ENCODE data around the gene LMAN1.

The LMAN1 gene

DNA sequence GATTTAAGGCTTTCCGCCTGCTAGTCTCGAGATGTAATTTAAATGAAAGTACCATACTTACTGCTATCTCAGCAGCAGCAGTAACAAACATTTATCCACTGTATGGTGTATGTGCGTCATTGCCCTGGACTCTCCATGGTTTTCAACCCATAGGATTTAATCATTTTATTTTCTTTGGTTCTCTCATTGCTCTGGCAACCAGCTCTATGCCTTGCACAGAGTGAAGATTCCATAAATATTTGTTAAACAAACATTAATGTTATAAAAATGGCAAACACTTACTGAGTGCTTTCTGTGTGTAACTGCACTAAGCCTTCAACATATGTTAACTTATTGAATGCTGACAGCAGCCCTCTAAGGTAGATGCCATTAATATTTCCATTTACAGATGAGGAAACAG, 1.3 kb upstream of the LMAN1 start:
- no peak for DNase-seq (ENCODE audit: low spot score)

DNA sequence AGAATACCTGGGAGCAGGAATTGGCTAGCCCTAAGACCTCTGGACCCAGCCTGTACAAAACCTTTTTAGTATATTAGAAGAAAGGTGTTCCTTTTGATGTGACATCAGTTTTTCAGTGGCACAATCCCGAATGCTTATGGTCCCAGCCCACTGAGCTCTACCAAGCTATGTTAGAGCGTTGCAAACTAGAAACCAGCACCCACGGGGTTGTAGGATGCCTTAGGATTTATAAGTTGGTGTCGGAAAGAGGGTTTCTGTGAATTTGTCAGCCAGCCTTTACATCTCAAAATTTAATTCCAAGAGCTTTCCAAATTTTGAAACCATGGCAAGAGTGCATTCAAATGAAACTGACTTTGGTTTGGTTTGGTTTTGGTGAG, 499 bp upstream of the LMAN1 start:
- no peak for DNase-seq (ENCODE audit: low spot score)

DNA sequence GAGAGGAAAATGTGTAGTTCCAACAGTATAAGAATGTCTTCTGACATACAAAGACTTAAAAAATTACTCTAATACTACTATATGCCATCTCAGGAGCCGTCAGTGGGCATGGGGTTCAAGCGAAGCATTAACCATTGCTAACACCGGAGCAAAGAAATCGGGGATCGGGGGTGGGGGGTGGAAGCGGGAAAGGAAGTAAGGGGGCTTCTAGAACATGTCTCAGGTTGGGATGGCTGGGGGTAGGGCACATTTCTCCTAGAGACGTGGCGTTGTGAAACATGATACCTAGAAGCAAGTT, 702 bp downstream of the LMAN1 start:
- no peak for DNase-seq (ENCODE audit: low spot score)

DNA sequence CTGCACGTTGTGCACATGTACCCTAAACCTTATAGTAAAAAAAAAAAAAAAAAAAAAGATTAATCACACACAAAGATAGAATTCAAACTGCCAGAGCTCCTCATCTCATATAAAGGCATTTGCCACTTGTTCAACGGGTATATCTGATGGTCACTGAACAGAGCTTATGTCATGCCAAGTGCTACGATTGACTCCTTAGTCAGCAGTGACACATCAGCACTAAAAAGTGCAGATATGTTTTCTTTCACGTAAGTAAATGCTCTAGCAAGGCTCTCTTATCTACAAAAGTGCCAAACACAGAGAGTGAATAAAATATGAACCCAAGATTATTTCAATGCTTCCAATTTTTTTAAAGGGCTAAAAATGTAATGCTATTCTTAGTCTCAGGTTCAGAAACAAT, 1.1 kb downstream of the LMAN1 start:
- DNase-seq (ENCODE audit: low spot score) = peak; percentile 31

DNA sequence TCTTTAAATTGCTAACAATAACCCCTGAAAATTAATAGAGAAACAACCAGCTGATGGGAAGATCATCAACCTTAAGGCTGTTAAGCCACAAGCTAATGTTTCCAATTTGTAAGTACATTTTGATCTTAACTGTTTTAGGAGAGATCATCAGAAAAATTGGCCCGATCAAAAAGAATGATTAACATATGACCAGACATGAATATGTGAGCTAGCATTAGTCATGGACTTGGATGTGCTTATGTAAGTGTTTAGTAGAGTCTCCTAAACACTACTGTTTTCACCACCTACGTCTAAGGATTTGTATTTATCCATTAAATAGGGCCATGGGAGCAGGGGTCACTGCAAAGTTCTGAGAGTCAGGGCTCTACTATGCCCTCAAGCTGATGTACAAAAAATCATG, 4.3 kb downstream of the LMAN1 start:
- DNase-seq (ENCODE audit: low spot score) = no peak

DNA sequence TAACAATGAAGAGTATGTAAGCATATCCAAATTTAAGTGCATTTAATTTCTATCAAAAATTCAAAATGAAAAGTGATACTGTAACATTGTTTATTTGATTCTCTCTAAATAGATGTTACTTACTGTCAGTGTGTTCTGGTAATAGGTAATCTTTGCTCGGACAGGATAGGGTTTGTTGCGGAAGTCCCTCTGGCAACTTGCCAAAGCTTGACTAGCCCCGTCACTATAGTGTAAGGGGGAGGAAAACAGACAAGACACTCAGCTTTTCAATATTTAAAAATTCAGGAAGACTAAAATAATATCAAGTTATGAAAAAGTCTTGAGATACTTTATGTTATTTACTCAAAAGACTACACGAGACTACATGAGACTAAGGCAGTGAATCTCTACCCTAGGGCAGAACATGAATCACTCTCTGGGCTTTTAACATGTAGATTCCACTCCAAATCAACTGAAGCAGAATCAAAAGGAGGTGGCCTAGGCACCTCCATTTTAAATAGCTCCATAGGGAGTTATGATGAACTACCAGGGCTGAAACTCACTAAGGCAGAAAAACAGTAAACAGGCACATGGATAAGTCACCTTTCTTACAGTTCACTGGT, 5.9 kb downstream of the LMAN1 start:
- DNase-seq (ENCODE audit: low spot score) = no peak

DNA sequence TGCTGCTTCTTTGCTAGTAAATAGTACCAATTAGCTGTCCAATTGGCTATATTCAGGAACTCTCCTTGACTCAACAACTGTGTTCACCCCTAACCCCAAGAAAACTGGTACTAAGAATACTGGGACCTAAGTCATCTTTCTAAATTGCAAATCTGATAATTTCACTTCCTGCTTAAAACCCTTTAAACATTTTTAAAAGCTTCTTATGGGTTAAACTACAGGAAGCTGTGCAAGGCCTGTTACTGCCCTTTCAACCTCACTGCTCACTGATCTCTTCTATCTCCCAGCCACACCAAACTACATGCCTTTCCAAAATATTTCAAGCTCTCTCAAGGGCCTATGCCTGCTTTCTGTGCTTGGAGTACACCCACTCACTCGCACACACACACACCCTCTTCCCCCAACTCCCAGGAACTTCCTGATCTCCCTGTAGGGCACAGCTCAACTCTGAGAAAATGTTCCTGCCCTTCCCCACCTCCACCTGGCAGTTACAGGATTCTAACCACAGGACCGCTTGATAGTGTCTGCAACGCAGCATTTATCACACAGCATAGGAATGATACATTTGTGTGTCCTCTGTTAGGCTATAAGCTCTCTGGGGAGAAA, 6.7 kb downstream of the LMAN1 start:
- DNase-seq (ENCODE audit: low spot score) = no peak

DNA sequence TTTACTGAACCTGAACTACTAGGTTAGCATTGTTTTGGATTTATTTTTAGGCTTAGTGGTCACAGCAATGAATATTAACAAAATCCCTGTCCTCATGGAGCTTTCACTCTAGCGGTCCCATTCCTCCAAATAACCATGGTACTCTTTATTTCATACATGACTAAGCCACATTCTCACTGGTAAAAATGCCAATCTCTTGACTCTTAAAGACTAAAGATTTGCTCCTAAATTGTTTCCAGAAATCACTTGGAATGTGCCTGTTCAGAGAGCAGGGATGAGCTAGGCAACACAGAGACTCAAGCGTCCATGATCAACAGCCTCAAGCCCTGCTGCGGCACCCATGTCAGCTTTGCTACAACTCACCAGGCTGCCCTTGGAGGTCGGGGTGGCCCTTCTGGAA, 13.5 kb downstream of the LMAN1 start:
- DNase-seq (ENCODE audit: low spot score) = no peak

DNA sequence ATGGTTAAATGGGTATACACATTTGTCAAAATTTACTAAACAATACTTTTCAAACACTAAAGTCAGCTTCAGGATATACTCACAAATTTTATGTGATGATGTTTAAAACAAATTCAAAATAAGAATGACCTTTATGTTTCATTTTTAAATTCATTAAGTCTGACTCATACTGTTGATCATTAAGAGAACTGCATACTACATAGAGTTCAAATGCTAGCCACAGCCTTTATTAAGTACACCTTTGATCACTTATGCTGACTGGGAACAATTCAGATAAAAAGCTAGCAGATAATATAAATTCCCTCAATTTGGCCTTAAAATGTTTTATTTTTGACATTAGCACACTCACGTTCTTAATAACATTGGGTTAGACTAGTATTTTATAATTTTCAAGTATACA, 14.1 kb downstream of the LMAN1 start:
- no peak for DNase-seq (ENCODE audit: low spot score)

DNA sequence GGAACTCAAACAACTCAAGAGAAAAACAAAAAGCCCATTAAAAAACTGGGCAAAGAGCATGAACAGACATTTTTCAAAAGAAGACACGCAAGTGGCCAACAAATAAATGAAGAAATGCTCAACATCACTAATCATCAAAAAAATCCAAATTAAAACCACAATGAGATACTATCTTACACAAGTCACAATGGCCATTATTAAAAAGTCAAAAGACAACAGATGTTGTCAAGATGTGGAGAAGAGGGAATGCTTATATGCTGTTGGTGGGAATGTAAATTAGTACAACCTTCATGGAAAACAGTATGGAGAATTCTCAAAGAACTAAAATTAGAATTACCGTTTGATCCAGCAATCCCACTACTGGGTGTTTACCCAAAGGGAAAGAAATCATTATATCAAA, 15.1 kb downstream of the LMAN1 start:
- DNase-seq (ENCODE audit: low spot score) = no peak

DNA sequence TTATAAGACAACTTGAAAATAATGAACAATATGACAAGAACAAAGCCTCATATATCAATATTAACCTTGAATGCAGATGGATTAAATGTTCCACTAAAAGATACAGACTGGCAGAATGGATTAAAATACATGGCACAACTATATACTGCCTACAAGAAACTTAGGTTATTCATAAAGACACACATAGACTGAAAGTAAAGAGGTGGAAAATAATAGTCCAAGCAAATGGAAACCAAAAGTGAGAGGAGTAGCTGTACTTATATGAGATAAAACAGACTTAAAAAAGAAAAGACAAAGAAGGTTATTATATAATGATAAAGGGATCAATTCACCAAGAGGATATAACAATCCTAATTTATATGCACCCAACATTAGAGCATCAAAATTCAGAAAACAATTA, 18.2 kb downstream of the LMAN1 start:
- DNase-seq (ENCODE audit: low spot score) = no peak

DNA sequence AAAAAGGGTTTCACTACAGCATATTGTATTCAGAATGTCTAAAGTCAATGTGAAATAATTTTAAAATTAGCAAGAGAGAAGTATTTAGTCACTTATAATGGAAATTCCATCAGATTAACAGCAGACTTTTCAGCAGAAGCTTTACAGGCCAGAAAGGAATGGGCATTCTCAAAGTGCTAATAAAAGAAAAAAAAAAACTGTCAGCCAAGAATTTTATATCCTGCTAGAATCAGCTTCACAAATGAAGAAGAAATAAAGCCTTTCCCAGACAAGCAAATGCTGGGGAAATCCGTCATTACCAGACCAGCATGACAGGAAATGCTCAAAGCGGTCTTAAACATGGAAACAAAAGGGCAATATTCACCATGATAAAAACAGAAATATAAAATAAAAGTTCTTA, 18.8 kb downstream of the LMAN1 start:
- no peak for DNase-seq (ENCODE audit: low spot score)

DNA sequence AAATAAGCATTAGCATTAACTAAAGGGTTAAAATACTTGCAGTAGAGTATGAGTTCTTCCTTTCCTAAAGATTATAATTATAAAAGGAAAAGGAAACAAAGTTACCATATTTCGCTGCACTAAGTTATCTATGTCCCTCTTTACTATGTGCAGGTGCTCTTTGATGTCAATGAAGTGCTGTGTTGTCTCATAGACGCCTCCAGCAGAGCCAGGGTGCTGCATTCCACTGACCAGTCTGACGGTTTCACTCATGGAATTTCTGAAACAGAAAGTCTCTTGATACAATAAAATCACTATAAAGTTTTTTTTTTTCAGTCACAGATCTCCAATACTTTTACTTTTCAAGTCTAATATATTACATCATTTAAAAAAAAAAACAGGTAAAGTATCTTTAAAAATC, 26.1 kb downstream of the LMAN1 start:
- DNase-seq (ENCODE audit: low spot score) = no peak

DNA sequence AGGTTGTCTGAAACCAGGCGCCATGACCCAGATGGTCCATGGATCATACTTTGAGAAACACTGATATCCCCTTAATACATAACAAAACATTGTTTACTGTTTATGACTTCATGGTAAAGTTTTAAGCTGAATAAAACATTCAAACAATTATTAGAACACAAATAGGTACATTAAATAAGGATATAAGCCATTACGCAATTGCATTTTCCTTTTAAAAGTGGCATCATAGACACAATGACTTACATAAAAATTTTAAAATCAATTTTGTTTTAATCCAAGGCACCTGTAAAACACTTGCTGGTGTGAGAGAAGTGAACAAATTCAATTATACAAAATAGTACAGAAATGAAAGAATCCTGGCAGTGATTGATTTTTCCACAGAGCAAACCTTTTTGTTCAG, 30.4 kb downstream of the LMAN1 start:
- no peak for DNase-seq (ENCODE audit: low spot score)

DNA sequence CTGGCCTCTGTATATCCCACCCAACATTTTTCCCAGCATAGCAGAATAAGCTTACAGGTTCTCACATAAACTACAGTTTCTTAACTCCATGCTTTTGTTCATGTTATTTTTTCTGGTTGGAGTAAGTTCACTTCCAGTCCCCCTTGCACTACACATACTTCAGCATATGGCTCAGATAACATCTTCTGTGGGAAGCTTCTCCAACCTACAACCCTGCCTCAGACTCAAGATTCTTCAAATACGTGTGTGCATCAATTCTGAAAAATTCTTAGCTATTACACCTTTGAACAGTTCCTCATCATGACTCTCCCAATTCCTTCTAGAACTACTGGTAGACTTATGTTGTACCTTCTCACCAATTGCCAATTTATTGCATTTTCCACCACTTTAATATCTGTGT, 33.1 kb downstream of the LMAN1 start:
- no peak for DNase-seq (ENCODE audit: low spot score)

DNA sequence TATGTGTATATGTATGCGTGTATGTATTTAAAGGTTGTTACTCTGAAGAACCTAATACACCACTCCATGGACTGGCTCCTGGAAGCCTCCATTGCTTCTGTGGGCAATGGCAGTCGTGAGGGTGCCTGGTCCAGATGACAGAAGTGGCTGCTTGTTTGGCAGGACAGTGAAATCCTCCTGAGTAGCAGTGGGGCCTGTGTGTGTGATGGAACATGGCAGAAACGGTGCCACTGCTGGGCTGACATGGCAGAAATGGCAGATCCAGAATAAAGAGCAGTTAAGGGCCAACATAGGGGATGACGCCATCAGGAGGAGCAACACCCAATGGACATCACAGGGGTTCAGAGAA, 34.5 kb downstream of the LMAN1 start:
- DNase-seq (ENCODE audit: low spot score) = no peak

DNA sequence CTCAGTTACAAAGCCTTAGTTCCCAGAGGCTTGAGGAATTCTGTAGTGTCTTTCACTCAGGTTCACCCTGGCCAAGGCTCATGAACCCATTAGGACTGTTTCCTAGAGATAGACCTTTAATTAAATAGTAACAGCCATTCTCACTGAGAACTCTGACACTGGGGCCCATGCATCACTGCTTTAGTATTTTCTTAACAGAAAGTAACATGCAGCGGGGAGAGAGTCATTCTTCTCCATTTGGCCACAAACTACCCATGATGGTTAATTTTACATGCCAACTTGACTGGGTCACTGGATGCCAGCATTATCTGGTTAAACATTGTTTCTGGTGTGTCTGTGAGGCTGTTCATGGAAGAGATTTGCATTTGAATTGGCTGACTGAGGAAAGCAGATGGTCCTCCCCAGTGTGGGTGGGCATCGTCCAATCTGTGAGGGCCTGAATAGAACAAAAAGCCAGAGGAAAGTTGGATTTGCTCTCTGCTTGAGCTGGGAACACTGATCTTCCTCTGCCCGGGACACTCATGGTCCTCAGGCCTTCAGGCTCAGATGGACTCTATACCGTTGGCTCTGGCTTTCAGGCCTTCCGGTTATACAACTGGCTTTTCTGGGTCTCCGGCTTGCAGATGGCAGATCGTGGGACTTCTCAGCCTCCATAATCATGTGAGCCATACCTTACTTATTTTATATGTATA, 35.0 kb downstream of the LMAN1 start:
- peak; percentile 26 for DNase-seq (ENCODE audit: low spot score)

DNA sequence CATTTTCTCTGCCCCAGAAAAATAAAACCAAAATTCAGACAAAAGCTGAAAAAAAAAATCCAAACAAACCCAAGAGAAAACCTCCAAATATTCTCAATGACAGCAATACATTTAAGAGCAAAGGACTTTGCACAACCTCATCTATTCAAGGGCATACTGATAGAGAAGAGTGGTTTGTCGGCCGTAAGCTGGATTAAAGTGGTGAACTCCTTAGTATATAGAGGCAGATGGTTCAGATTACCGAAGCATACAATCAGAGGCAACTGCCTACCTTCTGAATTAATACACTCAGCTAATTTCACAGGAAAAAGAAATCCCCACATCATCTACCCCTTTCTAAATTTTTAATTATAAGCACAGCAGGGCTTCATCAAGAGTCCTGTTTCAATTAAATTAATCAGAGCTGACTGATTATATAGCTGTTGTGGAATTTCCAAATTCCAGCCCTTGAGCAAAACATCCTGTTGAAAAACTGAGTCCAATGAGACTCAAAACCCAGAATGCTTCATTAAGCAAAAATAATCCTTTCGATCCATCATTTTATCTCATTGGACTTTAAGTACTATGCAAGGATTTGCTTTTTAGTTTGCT, 40.5 kb downstream of the LMAN1 start, which contains the start of gene CPLX4:
Gene CPLX4, minus strand, starts transcription at position 190 of the 591 bp plus-strand sequence. Its CDS starts 187 bp downstream, at position 3.
- DNase-seq (ENCODE audit: low spot score) = no peak

DNA sequence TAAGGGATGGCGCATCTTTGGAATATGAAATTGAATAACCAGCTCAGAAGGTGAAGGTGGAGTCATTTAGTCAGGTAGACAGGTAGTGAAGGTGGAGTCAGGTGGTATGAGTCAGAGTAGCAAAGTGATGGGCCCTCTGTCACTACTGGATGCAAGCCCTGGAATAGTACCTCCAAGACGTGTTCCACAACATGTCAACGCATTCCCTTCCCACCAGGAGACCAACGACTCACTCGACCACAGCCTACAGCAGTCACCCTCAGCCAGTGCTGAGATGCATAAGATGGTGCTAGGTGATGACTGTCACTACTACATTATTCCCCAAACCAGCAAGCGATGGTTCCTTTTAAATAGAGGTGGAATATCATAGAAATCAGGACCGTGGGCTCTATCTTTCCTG, 47.4 kb downstream of the LMAN1 start:
- no peak for DNase-seq (ENCODE audit: low spot score)

DNA sequence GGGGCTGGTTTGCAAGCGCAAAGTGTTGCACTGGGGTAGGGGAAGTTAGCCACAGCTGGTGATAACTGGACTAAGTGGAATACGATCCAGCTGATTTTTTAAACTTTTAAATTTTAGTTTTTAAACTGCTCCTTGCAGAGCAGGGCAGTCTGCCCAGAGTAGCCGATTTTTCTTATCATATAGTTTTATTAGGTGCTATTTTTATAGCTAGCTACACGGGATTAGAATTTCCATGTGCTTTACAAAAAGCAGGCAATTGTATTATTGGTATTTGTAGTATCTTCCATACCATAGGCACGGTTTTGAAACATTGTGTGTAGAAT, 50.2 kb downstream of the LMAN1 start:
- DNase-seq (ENCODE audit: low spot score) = no peak

DNA sequence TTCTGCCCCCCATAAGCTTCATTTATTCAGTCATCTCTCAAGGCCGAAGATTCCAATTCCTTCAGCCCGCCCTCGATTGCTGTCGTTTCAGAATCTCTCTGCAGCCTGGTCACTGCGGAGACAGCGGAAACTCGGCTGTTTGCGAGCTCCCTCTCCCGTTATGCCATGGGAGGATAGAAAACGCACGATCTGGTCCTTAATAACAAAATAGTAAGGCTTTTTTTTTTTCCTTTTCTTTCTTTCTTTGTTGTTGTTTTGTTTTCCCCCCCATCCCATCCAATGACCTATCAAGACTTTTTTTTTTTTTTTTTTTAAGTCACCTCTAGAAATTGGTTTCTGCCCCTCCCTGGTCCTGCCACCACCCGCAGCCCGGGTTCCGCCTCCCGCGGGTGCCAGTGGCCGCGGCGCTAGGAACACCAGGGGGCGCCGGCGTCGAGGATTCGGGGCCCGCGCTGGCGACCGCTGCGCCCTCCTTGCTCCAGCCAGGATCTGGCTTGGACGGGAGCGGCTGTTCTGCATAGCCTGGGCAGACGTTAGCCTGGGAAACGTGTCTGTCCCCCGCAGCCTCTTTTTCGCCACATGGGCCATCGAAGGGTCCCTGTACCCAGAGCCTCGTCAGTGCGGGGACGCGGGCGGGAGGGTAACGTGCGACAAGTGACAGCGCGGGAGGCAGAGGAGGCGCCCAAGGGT, 50.7 kb downstream of the LMAN1 start:
- DNase-seq (ENCODE audit: low spot score) = peak; percentile 25

DNA sequence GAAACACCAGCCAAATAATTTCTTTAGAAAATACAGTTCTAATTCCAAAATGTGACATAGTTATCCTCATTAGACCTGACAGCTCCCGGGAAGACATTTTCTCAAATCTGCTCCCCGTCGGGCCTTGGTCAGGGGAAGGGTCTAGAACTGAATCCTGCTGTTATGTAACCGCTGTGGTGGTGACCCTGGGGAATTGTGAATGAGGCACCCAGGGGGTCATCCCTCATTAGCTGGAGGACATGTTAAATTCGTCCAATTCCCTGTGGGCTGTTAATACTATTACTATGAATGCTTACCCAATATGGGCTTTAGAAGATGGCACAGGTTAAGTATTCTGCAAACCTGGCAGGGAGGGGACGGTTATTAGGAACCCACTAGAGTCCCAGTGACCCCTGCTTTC, 52.4 kb downstream of the LMAN1 start:
- DNase-seq (ENCODE audit: low spot score) = no peak

DNA sequence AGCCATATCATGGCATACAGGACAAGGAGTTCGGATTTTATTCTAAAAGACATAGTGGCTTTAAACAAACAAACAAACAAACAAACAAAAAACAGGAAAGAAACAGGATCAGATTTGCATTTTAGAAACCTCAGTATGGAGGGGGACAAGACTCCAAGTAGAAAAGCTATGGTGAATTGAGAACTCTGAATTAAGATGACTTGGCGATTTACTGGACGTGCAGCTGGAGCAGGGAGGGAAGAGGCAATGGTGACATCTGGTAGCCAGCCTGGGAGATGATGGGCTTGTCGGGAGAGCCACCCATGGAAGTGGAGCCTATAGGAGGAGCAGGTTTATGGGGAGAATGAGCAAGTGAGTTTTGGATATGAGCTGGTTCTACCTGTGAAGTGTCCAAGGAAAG, 53.8 kb downstream of the LMAN1 start:
- no peak for DNase-seq (ENCODE audit: low spot score)
